ENCODE results near the gene TENM4.

DNA sequence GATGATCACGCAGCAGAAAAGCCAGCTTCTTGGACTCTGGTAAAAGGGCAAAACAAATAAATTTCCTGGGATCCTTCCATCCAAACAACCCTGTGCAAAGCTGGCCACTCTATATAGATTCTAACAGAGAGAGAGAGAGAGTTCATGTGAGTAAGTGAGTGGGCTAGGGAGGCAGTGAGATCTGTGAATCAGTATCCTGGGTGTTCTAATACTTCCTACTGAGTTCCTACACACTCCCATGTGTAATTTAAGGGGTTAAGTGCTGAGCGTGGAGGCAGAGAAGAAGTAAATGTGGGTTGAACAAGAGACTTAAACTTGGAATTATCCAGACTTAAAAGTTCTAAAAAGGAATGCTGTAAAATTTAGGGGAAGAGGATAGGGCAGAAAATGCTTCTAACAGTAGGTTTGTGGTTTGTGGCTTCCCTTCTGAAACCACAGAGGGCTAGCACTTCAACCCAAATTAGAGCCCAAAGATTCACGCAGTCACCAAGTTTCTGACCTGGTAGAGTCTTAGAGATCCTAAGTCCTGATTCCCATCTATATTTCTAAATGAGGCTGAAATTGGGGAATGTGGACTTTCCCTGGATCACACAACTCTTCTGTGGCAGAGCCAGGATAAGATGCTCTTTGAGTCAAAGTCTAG, 413.9 kb downstream of the TENM4 start:
- TF ChIP-seq, protein P1, sequence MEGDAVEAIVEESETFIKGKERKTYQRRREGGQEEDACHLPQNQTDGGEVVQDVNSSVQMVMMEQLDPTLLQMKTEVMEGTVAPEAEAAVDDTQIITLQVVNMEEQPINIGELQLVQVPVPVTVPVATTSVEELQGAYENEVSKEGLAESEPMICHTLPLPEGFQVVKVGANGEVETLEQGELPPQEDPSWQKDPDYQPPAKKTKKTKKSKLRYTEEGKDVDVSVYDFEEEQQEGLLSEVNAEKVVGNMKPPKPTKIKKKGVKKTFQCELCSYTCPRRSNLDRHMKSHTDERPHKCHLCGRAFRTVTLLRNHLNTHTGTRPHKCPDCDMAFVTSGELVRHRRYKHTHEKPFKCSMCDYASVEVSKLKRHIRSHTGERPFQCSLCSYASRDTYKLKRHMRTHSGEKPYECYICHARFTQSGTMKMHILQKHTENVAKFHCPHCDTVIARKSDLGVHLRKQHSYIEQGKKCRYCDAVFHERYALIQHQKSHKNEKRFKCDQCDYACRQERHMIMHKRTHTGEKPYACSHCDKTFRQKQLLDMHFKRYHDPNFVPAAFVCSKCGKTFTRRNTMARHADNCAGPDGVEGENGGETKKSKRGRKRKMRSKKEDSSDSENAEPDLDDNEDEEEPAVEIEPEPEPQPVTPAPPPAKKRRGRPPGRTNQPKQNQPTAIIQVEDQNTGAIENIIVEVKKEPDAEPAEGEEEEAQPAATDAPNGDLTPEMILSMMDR (IDR thresholded peaks at IDR 0.05) = no peak
- TF ChIP-seq POLR2AphosphoS5 (IDR thresholded peaks at IDR 0.05) (no peak), POLR2A (IDR thresholded peaks at IDR 0.05) (no peak), EP300 (IDR thresholded peaks at IDR 0.05) (no peak)
